GM10266 (cell line): Measurements from ENCODE around the gene GABRR2.
A peak's percentile ranks its signal among the peaks of the same experiment; 100 is the strongest.

Experiments used
- DNase-seq: peaks from one replicate; pipeline ENCODE4 v3.0.0; 2012; ENCODE audit errors: extremely low spot score
- CTCF ChIP-seq: IDR thresholded peaks from 2 replicates; pipeline ENCODE4 v1.5.1; 2012; ENCODE audit warnings: mild to moderate bottlenecking, low read depth; ENCODE audit not compliant: control insufficient read depth, insufficient read depth; ENCODE audit errors: missing control alignments

GABRR2 gene

DNA sequence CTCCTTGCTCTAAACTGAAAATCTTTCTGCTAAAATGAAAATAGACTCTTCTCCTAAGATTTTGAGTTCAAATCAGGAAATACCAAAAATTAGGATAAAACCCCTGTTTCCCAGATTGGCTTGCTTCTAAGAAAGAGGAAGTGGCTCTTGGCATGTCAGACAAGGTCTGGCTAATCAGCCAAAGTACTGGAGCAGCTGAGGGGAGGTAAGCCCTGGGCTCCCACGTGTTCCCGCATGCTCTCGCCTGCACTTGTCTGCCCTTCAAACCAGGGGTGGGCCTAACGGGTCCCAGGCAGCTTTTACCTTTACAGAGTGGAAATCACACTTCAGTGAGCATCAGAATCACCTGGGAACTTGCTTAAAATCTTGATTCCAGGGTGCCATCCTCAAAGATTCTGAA is 54.8 kb downstream of the GABRR2 start:
- no peak for TF ChIP-seq CTCF
- peak; percentile 22 for DNase-seq

DNA sequence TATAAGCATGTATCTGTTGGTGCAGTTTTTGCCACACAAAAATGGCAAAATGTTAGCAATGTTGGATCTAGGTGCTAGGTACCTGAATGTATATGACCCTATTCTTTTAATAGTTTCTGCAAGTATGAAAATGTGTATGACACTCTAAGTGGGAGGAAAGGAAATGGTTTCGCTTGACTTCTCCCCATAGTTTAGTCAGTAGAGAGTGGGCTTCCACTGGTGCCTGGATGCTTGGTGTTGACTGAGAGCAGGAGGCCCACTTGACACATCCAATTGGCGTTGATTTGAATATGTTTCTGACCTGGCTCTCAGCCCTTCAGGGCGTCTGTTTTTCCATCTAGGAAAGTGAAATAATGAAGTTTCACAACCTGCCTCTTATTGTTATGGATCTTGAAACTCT is 56.2 kb downstream of the GABRR2 start:
- no peak for TF ChIP-seq CTCF
- DNase-seq: peak; percentile 31

- TF ChIP-seq CTCF: no peak
- DNase-seq: no peak
Measured at GRCh38 chr6:89257781-89258180, 57.3 kb downstream of the GABRR2 start.

DNA sequence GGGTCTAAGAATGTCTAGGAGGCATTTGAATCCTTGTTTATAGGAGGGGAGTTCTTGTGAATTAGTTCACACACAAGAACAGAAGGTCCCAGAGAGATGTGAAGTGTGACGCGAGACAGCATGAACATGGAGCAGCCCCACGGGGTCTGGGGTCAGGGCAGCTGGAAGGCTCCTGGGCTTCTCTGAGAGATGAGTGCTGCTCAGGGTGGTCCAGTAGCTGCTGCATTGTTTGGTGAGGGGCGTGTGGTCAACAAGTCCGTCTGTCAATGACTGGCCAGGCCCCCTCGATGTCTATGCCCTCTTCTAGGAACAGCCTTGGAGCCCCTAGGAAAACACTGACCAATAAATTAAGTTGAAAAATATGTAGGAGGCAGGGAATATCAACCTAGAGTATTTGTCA is 57.8 kb downstream of the GABRR2 start:
- no peak for TF ChIP-seq CTCF
- no peak for DNase-seq

DNA sequence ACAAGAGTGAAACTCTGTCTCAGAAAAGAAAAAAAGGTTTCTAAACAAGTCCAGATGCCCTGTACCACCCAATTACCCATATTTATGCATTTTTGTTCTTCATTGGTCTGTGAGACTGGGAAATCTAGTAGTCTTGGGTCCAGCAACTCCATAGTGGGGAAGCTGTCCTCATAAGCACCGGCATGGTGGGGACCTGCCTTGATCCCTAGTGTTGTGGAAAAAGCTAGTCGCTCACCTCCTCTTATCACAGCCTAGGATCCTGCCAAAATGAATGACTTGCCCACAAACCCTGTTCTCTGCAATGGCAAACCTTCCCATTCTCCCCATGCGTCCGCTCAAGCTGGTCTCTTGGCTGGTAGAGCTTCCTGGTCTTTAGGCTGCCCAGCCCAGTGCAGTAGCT is 59.7 kb downstream of the GABRR2 start:
- no peak for TF ChIP-seq CTCF
- DNase-seq: no peak

DNA sequence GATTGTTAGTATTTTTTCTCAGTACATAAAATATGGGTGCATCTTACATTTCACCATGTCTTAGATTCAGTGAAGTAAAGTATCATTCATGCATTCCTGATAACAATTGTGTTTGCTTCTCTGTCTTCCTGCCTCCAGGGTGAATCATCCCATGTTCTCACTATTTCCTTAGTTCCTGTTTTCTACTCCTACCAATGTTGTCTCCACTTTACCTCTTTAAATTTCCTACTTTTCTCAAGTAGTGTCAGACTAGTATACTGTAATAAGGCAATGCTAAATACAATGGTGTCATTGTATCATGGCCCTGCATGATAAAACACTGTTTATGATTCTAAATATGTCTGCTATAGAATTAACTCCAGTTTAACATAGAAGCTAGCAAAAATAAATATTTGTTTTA is 60.5 kb downstream of the GABRR2 start:
- no peak for DNase-seq

GRCh38 chr6:89252907-89253306 is 62.2 kb downstream of the GABRR2 start:
- DNase-seq: no peak
- TF ChIP-seq CTCF: no peak

More for the DNA sequence above, 60.5 kb downstream of the GABRR2 start:
- no peak for TF ChIP-seq CTCF
